ENCODE results near the gene RNF227.

GRCh38 chr17:7931709-7932482 lies 15.8 kb upstream of the RNF227 start, which contains the start of the genes CNTROB and TRAPPC1:
- TF ChIP-seq CTCF (conservative IDR thresholded peaks at IDR 0.05; ENCODE audit: low read length) (no peak), EZH2phosphoT487 (IDR thresholded peaks at IDR 0.05; ENCODE audit: borderline replicate concordance) (no peak)
